ENCODE measurements around the gene SMAD7. TPM values are rescaled to one million over a fixed set of nuclear protein-coding genes. Genes with fewer than 3 reads are reported as not detected.

The SMAD7 gene
- total RNA-seq, 4 donors from 2014 or later, result 22.4 to 48.4 (median 29.3) TPM

DNA sequence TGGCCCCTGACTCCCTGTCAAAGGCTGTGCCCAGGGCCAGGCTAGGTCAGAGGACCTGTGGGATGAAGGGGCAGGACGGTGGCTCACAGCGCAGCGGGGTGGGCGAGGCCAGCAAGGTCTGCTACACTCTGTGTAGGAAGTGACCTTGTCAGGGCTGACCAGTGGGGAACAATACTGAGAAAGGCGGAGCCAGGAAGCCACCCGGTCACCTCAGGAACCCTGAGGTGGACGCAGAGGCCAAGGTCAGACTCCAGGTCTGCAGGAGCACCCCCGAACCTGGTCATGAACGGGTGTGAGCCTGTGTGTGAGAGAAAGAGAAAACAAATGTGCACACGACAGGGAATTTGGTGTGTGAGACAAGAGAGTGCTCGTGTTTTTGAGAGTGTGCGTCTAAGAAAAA lies 72.3 kb downstream of the SMAD7 start:
- Histone ChIP-seq H3K4me1 (no peaks in the 10 kb centered on the region), H3K9me3 (no peaks in the 10 kb centered on the region), H3K4me3 (no peak overlapping the region), H3K27me3 (no peaks in the 10 kb centered on the region), H3K36me3 (no peaks in the 10 kb centered on the region), H3K27ac (no peak overlapping the region)
- intact Hi-C loops (cut with DNase I; ENCODE audit: low total_unique reads), result no loop called here
- TF ChIP-seq POLR2A (IDR thresholded peaks at IDR 0.05), result no peak
- DNase-seq, result no peak

DNA sequence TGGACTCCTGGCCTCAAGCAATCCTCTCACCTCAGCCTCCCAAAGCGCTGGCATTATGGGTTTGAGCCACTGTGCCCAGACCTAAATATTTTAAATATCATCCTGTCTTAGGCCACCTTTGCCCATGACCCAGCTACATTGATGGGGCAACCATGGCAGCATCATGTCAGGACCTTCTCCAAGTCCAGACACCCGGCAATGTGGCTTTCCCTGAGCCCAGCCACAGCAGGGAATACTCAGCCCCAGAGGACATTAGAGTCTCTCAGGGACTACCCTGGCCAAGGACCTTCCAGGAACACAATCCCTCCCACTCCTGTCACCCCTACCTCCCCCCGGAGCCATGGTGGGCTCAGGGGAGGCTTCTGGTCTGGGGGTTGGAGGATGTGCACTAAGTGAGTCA lies 72.8 kb downstream of the SMAD7 start:
- TF ChIP-seq, protein P1, sequence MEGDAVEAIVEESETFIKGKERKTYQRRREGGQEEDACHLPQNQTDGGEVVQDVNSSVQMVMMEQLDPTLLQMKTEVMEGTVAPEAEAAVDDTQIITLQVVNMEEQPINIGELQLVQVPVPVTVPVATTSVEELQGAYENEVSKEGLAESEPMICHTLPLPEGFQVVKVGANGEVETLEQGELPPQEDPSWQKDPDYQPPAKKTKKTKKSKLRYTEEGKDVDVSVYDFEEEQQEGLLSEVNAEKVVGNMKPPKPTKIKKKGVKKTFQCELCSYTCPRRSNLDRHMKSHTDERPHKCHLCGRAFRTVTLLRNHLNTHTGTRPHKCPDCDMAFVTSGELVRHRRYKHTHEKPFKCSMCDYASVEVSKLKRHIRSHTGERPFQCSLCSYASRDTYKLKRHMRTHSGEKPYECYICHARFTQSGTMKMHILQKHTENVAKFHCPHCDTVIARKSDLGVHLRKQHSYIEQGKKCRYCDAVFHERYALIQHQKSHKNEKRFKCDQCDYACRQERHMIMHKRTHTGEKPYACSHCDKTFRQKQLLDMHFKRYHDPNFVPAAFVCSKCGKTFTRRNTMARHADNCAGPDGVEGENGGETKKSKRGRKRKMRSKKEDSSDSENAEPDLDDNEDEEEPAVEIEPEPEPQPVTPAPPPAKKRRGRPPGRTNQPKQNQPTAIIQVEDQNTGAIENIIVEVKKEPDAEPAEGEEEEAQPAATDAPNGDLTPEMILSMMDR (IDR thresholded peaks at IDR 0.05), result no peak
- TF ChIP-seq POLR2A (IDR thresholded peaks at IDR 0.05), result no peak
- H3K4me3 ChIP-seq, result no peak overlapping the region
- no peaks in the 10 kb centered on the region for H3K36me3 ChIP-seq
- no peak overlapping the region for H3K27ac ChIP-seq
- no peaks in the 10 kb centered on the region for H3K4me1 ChIP-seq
- intact Hi-C loops (cut with DNase I; ENCODE audit: low total_unique reads), result no loop called here
- H3K9me3 ChIP-seq, result no peaks in the 10 kb centered on the region
- no peaks in the 10 kb centered on the region for H3K27me3 ChIP-seq
- no peak for DNase-seq

DNA sequence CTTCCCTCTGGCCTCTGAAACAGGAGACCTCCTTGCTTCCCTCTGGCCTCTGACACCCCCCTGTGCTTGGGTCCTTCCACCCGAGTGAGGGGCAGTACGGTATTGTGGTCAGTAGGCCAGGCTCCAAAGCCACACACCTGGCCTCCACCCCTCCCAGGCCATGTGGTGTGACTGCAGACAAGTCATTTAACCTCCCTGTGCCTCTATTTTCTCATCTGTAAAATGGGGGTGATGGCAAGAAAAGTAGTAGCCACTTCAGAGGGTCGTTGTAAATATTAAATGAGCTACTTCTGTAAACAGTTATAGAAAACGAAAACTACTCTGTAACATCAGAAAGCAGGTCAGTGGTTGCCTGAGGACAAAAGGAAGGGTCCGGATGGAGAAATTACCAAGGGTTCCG lies 74.2 kb downstream of the SMAD7 start:
- TF ChIP-seq POLR2A (IDR thresholded peaks at IDR 0.05), result no peak
- TF ChIP-seq, protein P1 (IDR thresholded peaks at IDR 0.05), result no peak
- no peak for DNase-seq
- intact Hi-C loops (cut with DNase I; ENCODE audit: low total_unique reads), result no loop called here

DNA sequence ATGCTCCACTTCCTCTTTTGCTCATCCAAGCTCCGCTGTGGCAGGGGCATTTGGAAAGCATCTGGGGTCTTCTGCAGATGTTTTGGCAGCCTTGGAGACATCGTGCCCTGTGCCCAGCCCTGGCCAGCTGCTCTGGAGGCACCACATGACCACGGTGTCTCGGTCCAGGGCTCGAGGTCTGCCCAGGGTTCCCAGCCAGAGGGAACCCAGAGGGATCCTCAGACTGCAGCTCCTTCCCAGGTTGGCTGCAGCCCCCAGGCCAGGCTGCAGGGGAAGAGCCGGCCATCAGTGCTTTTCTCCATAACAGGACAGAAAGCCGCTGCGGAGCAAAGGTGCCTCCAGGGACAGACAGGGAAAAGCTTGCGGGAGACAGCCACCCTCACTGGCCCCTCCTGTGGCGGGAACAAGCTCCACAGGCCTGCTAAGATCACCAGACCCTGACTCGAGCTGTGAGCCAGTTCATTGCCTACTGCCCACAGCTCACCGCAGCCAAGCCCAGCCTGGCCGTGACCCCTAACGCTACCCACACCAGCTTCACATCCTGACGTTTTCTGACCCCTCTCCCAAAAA lies 74.7 kb downstream of the SMAD7 start:
- DNase-seq, result no peak
- intact Hi-C loops (cut with DNase I; ENCODE audit: low total_unique reads), result no loop called here
- TF ChIP-seq, protein P1 (IDR thresholded peaks at IDR 0.05), result no peak
- no peak for TF ChIP-seq POLR2A (IDR thresholded peaks at IDR 0.05)

More for the DNA sequence above, 74.2 kb downstream of the SMAD7 start:
- Histone ChIP-seq H3K27me3 (no peaks in the 10 kb centered on the region), H3K4me1 (no peaks in the 10 kb centered on the region), H3K9me3 (no peaks in the 10 kb centered on the region), H3K27ac (no peak overlapping the region), H3K36me3 (no peaks in the 10 kb centered on the region), H3K4me3 (no peak overlapping the region)

DNA sequence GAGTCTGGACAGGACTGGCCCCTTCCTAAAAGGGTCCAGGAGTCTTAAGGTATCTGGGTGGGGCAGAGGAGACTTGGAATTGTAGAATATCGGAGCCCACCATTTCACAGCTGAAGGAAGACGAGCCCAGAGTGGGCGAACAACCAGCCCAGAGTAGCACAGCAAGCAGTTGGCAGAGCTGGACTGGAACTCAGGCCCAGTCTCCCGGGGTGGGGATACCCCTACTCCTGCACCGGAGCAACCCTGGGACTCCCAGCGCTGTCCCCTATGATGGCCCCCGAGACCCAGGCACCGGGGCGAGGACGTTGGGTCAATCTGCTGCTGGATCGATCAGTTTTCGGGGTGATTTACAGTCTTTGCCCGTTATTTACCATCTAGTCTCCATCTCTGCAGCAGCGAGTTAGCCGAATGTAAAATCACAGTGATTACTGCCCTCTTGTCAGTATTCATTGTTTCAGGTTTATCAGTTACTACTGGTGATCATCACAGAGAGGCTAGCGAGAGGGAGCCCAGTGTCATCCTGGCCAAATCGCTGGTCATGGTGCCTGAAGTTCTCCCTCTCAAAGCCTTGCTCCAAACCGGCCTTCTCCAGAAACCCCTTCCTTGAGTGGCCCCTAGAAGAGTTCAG lies 75.3 kb downstream of the SMAD7 start:
- DNase-seq, result no peak
- TF ChIP-seq POLR2A (IDR thresholded peaks at IDR 0.05), result no peak
- TF ChIP-seq, protein P1 (IDR thresholded peaks at IDR 0.05), result no peak
- H3K27me3 ChIP-seq, result no peaks in the 10 kb centered on the region
- intact Hi-C loops (cut with DNase I; ENCODE audit: low total_unique reads), result no loop called here
- no peak overlapping the region for H3K4me3 ChIP-seq
- no peaks in the 10 kb centered on the region for H3K36me3 ChIP-seq
- no peaks in the 10 kb centered on the region for H3K9me3 ChIP-seq
- H3K27ac ChIP-seq, result no peak overlapping the region
- no peaks in the 10 kb centered on the region for H3K4me1 ChIP-seq

More for the DNA sequence above, 74.7 kb downstream of the SMAD7 start:
- H3K27ac ChIP-seq, result no peak overlapping the region
- H3K27me3 ChIP-seq, result no peaks in the 10 kb centered on the region
- no peaks in the 10 kb centered on the region for H3K36me3 ChIP-seq
- no peaks in the 10 kb centered on the region for H3K4me1 ChIP-seq
- H3K4me3 ChIP-seq, result no peak overlapping the region
- no peaks in the 10 kb centered on the region for H3K9me3 ChIP-seq
